SIG-M5 treated with dmso at 0.1 percent for 504 hours (cell line): ENCODE results near the gene KIFC3.

Experiments used
- DNase-seq: peaks from one replicate; lab custom pipeline; 2025; ENCODE audit not compliant: unreplicated experiment; lab: John Stamatoyannopoulos, UW

Gene KIFC3

DNA sequence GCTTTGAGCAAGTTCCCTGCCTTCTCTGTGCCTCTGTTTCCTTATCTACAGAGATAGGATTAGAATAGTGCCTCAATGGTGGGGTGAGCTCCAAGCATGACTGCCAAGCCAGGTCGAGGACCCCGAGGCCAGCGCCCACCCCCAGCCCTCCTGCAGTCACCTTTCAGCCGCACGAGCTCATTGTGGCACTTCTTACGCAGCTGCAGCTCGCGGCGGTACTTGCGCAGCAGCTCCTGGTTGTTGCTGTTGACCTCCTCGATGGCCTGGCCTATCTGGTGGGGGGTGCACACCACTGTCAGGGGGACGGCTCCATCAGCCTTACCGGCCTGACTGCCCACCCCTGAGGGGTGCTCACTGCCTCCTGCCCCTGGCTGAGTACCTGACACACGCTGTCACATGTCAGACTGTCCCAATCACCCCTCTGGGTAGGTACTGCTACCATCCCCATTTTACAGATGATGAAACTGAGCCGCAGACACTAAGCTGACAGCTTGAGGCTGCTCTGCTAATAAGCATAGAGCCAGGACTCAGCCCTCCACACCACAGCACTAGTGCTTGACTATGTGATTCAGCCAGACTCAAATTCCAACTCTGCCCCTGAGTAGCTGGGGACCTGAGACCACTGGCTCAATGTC lies 35.5 kb downstream of the KIFC3 start:
- no peak for DNase-seq

DNA sequence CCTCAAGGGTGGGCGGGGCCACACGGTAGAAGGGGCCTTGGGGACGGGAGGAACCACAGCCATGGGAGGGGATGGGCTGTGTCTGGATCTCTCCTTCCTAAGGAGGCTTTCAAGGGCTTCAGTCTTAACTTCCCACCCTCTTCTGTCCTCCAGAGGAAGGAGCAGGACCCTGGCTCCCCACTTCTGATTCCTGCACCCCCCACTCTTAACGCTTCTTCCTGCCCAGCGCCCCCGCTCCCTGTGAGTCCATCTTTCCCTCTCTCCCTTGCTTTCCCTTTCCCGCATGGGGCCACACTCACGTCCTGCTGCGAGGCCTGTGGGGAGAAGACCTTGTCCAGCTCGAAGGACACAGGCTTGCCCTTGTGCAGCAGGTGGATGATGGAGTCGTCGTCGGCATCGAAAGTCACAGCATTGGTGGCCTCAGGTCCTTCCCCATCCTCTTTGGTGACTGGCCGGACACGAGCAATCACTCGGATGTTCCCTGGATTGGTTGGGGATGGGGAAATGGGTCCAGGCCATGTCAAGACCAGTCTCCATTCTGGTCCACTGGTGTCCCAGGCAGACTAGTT lies 37.0 kb downstream of the KIFC3 start:
- DNase-seq: no peak

DNA sequence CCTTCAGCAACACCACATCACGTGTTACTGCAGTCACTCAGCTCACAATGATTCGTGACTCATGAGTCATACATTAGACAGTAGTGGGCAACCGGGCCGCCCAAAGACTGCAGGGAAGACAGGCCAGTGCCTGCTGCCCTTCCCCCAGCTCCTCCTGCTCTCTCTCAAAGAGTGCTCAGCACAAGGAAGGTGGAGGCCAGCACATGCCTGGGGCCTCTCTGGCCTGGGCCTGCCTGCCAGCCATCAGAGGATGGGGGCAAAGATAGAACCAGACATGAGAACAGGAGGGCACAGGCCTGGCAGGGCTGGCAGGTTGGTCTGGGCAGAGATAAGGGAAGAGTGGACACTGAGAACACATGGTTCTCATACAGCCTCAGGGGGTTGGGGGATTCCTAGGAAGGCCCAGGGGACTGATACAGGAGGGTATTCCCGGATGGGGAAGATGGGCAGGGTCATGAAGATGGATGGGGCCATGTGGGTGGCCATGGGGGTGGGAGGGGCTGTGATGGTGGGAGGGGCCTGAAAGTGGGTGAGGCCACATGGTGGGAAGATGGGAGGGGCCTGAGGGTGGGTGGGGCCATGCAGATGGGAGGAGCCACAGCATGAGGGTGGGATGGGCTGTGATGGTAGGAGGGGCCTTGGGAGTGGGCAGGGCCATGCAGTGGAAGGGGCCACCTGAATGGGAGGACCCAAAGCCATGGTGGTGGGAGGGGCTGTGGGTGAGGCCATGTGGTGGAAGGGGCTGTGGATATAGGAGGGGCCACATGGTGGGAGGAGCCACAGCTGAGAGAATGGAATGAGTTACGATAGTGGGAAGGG lies 37.7 kb downstream of the KIFC3 start:
- DNase-seq: no peak

DNA sequence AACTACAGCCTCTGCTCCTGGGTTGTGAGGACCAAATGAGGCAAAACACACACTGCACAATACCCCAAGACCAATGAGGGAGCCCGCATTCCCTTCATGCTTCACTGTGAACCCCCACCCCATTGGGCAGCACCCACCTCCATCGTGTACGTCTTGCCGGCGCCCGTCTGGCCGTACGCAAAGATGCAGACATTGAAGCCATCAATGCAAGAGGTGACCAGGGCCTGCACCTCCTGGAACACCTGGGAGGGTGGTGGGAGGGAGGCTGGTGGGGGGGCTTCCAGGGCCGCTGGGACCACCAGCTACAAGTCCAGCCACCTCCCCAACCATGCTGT lies 38.3 kb downstream of the KIFC3 start:
- DNase-seq: no peak

DNA sequence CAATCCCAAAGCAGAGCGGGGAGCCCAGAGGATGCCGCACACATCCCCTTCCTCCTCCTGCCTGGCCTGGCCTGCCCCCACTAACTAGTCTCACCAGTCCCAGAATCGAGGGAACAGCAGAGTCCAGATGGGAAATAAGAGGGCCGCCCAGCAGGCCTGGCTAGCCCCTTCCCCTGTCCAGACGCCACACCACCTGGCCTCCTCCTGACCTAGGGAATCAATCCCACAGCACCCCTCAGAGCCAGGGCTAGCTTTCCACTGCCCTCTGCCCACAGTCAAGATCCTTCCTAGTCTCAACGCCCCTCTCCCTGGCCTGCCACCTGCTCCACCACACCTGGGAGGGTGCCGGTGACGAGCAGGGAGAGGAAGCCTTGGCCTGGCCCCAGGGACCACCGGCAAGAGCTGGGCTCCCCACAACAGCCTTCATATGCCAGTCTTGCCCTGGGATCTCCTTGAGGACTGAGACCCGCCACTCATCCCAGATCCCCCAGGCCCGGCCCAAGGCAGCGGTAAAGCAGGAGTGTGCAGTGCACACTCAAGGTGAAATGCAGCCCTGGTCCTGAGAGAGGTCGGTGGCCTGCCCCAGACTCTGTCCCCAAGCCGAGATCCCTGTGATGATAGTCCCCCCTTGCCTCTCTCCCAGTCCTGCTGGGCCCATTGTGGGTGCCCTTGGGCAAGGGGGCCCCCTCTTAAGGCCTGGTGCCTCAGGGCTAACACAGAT lies 38.8 kb downstream of the KIFC3 start:
- DNase-seq: no peak

DNA sequence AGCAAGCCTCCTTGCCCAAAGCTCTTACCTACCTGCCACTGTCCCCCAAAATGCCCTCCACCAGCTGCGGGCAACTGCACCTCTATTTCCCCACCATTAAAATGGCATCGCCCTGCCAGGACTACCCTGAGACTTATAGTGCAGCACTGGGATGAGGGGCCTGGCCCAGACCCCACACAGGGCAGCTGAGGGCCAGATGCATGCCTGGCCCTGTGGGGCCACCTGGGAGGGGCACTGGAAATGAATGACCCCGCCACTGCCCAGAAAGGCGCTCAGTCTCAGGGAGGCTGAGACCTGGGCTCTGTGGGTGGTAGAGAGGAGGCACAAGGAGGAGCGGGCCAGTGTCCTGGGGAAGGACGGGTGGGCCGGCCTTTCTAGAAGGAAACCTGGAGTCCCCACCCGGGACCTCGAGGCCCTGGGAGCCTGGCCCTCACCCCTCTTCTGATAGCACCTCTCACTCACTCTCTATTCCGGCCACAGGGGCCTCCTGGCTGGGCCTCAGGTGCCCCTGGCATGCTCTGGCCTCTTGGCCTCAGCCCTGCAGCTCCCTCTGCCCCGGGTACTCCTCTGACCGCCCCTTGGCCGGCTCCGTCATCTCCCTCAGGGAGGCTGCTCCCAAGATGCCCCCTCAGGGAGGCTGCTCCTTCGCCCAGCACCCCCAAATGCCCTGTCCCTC lies 39.8 kb downstream of the KIFC3 start:
- no peak for DNase-seq

DNA sequence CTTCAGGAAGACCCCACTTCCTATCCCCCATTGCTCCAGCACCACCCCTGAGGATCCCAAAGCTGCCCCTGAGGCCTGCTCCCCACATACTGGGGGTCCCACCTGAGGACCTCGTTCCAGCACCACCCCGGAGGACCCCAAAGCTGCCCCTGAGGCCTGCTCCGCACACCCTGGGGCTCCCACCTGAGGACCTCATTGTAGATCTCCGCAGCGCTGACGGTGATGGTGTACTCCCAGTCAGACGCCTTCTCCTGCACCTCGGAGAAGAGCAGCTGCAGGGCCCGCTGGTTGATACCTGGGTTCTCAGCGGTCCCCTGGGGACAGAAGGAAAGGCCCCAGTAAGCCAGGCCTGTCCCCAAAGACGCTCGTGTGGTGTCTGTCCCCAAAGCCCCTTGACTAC lies 40.3 kb downstream of the KIFC3 start:
- no peak for DNase-seq

DNA sequence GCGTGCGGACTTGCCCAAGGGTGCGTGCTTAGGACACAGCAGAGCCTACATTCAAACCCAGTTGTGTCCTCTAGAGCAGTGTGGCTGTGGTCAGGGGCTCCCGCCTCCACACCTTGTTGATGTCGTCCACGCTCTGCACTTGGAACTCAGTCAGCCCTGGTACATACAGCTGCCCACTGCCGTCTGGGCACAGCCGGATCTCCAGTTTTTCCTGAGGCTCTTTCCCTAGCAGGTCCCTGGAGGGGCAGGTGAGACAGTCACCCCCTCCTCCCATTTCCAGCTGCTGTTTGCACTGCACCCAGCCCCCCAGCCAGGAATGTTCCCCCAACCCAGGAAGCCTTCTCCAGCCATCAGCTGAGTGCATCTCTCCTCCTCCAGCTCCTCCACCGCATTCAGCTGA lies 41.0 kb downstream of the KIFC3 start:
- no peak for DNase-seq

DNA sequence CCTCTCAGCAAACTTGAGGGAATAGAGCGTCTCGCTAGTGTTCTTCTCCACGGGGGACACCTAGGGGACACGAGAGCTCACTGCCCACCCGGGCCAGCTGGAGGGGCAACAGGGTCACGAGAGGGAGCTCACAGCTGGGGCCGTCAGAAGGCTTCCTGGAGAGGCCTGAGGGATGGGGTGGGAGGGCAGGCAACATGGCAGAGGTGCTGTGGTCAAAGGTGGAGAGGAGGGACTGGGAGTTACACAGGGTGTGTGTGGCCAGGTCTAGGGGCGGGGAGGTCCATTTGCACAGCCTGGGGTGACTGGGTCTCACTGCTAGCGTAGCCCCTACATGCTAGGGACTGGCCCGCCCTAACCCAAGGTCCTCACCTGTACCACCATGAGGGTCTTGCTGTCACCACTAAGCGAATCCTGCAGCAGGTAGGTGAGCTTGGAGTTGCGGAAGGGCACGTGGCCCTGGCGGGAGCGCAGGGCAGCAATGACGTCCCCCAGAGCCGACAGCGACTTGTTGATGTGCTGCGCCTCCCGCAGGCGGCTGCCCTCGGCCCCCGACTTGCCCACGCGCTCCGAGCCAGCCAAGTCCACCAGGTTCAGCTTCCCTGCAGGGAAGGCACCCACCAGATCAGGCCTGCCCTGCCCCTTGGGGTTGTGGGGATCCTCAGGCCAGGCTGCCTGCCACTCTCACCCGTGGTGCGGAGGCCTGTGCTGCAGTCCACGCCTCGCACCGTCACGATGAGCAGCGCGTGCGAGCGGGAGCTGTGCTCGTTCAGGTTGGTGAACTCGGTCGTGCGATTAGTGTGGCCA lies 41.7 kb downstream of the KIFC3 start:
- DNase-seq: no peak

DNA sequence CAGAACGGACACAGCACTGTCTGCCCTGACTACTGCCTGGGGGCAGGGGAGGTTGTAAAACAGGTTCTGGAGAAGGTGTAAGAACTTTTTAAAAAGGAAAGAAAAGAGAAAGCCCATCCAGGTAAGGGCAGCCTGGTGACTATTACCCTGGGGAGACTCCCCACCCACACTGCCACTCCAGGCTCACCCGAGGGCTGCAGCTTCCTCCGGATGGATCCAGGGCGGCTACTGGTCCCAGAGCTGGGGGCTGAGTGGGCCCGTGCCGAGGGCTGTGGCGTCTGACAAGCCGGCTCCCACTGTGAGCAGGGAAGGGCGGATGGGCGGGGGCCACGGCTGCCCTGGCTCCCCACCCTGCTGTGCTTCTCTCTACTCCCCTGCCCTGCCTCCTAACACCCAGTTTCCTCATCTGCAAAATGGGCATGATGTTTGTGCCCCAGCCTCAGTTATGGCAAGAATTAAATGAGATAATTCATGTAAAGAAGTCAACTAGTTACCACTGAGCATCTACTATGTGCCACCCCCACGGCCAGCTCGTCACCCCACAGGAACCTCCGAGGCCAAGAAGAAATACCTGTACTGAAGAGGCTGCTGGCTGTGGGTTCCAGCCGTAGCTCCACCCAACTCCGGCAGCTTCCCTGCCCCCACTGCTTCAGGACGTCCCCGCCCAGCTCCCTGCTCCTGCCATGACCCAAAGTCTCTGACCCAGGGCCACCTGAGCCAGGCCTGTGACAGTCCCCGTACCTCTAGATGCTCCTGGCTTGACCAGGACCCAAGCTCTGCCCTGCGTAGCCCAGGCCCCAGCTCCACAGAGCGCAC lies 42.5 kb downstream of the KIFC3 start:
- no peak for DNase-seq

DNA sequence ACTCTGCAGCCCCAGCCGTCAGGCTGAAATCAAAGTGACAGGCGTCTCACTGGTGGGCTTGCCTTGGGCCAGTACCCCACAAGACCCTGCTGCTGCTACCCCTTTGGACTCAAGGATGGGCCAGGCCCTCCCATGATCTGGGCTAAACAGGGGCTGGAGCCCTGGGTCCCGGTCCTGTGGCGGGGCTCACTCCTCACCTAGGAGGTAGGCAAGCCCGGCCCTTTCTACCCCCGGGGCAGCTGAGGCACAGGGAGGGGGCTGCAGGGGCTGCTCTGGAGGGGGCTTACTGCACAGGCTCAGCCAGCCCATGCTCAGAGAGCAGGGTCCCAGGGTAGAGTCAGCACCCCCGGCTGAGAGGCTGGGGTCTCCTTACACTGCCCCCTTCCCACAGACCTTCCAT lies 43.2 kb downstream of the KIFC3 start:
- no peak for DNase-seq

DNA sequence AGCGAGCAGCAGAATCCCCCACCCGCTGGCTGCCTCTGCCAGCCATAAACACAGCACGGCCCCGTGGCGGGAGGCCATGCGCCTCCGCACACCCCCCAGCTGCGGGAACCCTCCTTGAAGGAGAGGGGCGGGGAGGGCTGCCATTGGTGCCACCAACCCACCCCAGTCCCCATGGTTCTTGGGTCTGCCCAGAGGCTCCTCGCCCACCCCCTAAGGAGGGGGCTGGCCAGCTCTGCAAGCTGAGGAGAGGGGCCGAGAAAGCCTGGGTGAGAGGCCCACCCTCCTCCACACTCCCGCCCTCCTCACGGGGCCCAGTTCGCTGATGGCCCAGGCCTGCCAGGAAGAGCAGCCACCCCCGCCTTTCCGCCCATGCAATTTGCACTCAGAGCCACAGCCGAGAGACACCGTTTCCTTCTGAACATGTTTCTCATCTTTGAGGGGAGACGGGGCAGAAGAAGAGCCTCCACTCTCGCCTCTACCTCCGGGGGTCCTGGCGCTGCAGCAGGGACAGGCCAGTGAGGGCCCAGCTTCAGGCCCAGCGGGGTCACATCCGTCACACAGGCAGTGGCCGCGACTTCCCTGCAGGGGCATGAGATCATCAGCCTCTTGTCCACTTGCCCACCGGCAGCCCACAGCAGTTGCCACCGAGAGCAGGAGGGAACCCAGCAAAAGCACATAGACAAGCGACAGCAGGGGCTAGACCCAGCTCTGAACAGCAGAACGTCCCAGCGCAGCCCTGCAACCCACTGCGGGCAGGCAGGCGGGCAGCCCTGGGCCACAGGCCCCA lies 43.8 kb downstream of the KIFC3 start:
- DNase-seq: no peak

DNA sequence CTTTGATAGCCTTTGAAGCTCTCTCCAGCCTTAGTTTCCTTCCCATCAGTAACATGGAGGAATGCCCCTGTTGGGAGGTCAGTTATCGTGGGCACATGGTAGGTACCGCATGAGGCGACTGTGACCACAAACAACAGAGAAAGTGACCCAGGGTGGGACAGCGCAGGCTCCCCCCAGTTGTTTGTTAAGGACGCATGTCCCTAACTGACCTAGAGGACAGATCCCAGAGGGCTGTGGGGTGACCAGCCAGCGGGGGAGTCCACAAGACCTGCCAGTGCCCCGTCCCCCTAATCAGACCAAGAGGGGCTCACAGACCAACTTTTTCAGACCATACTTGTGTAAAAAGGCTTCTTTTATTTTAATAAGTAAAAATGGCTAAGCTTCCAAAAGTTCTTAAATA lies 44.4 kb downstream of the KIFC3 start:
- DNase-seq: no peak

DNA sequence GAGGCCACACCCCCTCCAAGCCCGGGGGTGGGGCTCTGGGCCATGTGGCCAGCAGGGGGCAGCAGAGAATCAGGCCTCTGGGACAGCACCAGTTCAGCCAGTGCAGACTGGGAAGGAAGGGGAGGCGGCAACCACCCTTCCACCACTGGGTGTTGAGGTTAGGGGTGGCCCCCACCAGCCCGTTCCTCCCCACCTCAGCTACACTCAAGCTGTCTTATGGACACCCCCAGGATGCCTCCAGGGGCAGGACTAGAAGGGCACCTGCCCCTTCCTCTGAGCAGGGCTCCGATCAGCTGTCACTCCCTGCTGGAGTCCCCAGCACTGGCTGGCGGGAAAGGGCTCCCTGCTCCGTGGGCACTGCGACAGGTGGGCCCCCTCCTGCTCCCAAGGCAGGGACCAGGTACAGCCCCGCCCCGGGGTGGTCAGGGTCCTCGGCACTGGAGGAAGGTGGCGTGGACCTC lies 44.9 kb downstream of the KIFC3 start:
- peak; percentile 41 for DNase-seq

DNA sequence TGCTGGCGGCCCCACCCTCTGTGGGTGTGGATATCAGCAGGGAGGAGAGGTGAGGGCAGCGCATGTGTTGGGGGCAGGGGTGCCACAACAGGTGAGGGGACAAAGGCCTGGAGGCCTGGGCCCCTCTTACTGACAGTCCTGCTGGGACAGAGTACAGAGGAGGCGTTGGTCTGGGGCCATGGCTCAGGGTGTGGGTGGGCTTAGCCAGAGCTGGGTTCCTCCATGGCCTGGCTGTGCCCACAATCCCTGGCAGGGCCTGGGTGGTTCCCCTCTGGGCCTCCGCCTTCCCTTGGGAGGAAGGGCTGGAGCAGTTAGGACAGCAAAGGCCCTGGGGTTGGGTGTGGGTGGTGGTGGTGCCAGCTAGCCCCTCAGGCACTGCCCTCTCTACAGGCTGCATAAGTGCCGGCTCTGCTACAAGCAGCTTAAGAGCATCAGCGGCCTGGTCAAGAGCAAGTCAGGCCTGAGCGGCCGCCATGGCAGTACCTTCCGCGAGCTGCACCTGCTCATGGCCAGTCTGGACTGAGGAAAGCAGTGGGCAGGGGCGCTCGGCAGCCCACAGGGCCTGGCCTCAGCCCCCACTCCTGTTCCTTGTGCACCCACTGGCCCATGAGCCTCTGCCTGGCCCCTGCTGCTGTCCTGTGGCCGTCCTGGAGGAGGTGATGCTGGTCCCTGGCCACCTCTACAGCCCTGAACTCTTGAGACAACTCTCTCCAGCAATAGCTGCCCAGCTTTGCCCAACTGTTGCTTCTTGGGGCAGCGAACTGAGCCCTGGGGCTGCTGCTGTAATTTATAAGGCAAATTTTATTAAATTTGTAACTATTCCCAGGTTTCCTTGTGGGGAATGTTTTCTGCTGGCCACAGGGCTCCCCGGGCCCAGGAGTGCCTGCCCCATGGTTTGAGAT lies 45.6 kb downstream of the KIFC3 start:
- DNase-seq: no peak

DNA sequence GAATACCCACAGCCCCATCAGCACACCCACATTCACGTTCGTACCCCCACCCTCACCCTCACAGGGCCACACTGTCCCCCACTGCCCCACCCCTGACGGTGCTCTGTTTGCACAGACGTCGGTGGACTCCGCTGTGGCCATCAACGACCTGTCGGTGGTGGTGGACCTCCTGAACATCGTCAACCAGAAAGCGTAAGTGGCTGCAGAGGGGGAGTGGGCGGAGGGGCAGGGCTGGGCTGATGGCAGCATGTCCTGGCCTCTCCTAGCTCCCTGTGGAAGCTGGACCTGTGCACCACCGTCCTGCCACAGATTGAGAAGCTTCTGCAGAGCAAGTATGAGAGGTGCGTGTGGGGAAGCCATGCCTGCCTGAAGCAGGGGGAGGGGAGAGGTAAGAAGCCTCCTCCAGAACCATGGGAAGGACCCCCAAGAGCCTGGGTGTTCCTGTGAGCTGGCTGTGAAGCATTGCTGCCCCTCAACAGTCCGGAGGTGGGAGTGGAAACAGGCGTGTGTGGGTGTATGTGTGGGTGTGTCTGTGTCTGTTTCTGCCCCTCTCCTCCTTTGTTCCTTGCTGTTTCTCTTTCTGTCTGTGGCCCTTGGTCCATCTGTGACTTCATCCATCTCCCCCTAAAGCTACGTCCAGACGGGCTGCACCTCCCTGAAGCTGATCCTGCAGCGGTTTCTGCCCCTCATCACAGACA lies 46.4 kb downstream of the KIFC3 start:
- DNase-seq: no peak

DNA sequence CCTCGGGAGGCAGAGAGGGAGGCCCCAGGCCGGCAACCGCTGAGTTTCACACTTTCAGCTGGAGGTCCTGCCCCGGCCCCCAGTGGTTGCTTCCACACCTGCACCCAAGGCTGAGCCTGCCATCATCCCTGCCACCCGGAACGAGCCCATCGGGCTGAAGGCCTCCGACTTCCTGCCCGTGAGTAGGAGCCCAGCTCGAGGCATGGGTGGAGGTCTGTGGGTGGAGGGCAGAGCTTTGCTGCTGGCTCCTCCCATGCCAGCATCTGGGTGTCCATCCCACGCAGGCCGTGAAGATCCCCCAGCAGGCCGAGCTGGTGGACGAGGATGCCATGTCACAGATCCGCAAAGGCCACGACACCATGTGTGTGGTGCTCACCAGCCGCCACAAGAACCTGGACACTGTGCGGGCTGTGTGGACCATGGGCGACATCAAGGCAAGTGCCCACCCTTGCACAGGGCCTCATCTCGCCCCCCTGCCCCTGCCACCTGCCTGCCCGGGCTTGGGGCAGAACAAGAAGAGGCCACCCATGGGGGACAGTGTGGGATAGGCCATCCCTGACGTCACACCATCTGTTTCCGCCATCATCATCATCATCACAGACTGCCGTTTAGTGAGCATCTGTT lies 47.1 kb downstream of the KIFC3 start:
- no peak for DNase-seq
